Transverse colon (tissue), 4 donors: ENCODE results near the gene HPCAL1. TPM values are rescaled to one million over a fixed set of nuclear protein-coding genes. Genes with fewer than 3 reads are reported as not detected.

Source experiments
- DNase-seq: peaks from one replicate; pipeline ENCODE4 v3.0.0-alpha.2; 2019
- H3K27ac ChIP-seq, 4 donors: fragments of 200-600 bp; sonication (generic); 2 replicates each; pipeline ENCODE4 v1.5.1; 2016 to 2018; ENCODE audit warnings: inconsistent platforms in 4 of 4
- H3K27me3 ChIP-seq: fragments of 200-600 bp; sonication (generic); 2 replicates; pipeline ENCODE4 v1.5.1; 2017; ENCODE audit warnings: inconsistent platforms
- H3K36me3 ChIP-seq, 4 donors: fragments of 200-600 bp; sonication (generic); 2 replicates each; pipeline ENCODE4 v1.5.1; 2017 to 2019; ENCODE audit warnings: inconsistent platforms in 4 of 4
- H3K4me1 ChIP-seq, 4 donors: fragments of 200-600 bp; sonication (generic); 2 replicates each; pipeline ENCODE4 v1.5.1; 2017 to 2020; ENCODE audit warnings: inconsistent platforms in 4 of 4
- H3K4me3 ChIP-seq, 4 donors: fragments of 200-600 bp; sonication (generic); 1 replicate in 1 of 4; 2 replicates in 3 of 4; pipeline versions ENCODE4 v1.5.1 to v1.6.1; 2017 to 2019; ENCODE audit warnings: inconsistent platforms in 4 of 4
- H3K9me3 ChIP-seq, 2 donors: fragments of 200-600 bp; sonication (generic); 2 replicates each; pipeline ENCODE4 v1.5.1; 2017 to 2019; ENCODE audit warnings: inconsistent platforms in 2 of 2
- CTCF ChIP-seq, 5 experiments: fragments of 200-600 bp in 3 of 5; fragments of 450-650 bp in 2 of 5; sonication (generic) in 3 of 5; IDR thresholded peaks; 1 replicate in 2 of 5; 2 replicates in 3 of 5; pipeline ENCODE4 v1.5.1; 2016 to 2017; ENCODE audit warnings: antibody characterized with exemption in 5 of 5, inconsistent platforms in 3 of 5, mild to moderate bottlenecking in 2 of 5, moderate library complexity in 1 of 5
- EP300 ChIP-seq: sonication (generic); formaldehyde crosslinking; IDR thresholded peaks from one replicate; pipeline ENCODE4 v1.6.1; 2017; ENCODE audit warnings: antibody characterized with exemption, low read depth
- POLR2A ChIP-seq: fragments of 450-650 bp; IDR thresholded peaks from one replicate; pipeline ENCODE4 v1.6.1; 2016; ENCODE audit warnings: antibody characterized with exemption, mild to moderate bottlenecking, moderate library complexity
- POLR2AphosphoS5 ChIP-seq, 3 donors: sonication (generic); formaldehyde crosslinking; IDR thresholded peaks; one replicate each; pipeline ENCODE4 v1.6.1; 2016; ENCODE audit warnings: antibody characterized with exemption in 3 of 3
- WGBS, 2 donors: methylation state at CpG; one replicate each; pipeline ENCODE4 v1.1.5; 2018; ENCODE audit warnings: low coverage in 1 of 2; 5-methylcytosine and 5-hydroxymethylcytosine counted together
- in situ Hi-C, 4 donors: fragments of 200-750 bp; cut with MboI; loops; one replicate each; pipeline versions ENCODE4 v1.15.0 to v1.15.1; 2017; ENCODE audit warnings: low sequenced_read_pairs in 3 of 4, low pct_ligation_motif_present in 1 of 4, low pct_unique_long_range_greater_than_20kb in 1 of 4
- intact Hi-C: fragments of 100-400 bp; cut with DNase I; formaldehyde crosslinking; loops from one replicate; pipeline ENCODE4 v1.15.1; 2023; ENCODE audit warnings: low total_unique reads
- total RNA-seq, 4 donors: library from RNA; depleted of rRNA; stranded (reverse); fragments of >200 nt; gene quantifications; one replicate each; pipeline ENCODE4 v1.1.0, GENCODE V29; 2016

Gene HPCAL1
- total RNA-seq, 4 donors from 2014 or later = 88.9 to 221 (median 129) TPM

- intact Hi-C loops (no loop called here), in situ Hi-C loops (no loop called here)
- H3K27ac ChIP-seq = peak overlapping the region; percentile 45 to 50 (median 48)
- H3K4me1 ChIP-seq = peaks cover 9 to 30% (median 18%) of the 10 kb centered on the region in 4 donors
- no peaks in the 10 kb centered on the region for H3K36me3 ChIP-seq
- H3K27me3 ChIP-seq = no peaks in the 10 kb centered on the region
- WGBS, 2 donors = 55% methylated on average over 14 of the region's 14 CpGs; no CpG with 5 or more reads in 1 of the 2 donors
- TF ChIP-seq EP300 (no peak), POLR2AphosphoS5 (IDR thresholded peaks at IDR 0.05) (no peak), CTCF (IDR thresholded peaks at IDR 0.05) (no peak), POLR2A (no peak)
- H3K4me3 ChIP-seq = no peak overlapping the region
- no peaks in the 10 kb centered on the region for H3K9me3 ChIP-seq
- DNase-seq = peak; percentile 77
These were observed 95.8 kb downstream of the HPCAL1 start for GRCh38 chr2:10398496-10398895.

- Histone ChIP-seq H3K36me3 (no peaks in the 10 kb centered on the region), H3K27ac (peak overlapping the region in 3 of 4 donors; percentile 21 to 80 (median 68)), H3K9me3 (no peaks in the 10 kb centered on the region), H3K27me3 (no peaks in the 10 kb centered on the region), H3K4me1 (peaks cover 9 to 28% (median 17%) of the 10 kb centered on the region in 4 donors), H3K4me3 (no peak overlapping the region)
- WGBS, 2 donors = 79% methylated on average over 11 of the region's 16 CpGs; no CpG with 5 or more reads in 1 of the 2 donors
- no peak for DNase-seq
- no peak for TF ChIP-seq CTCF (IDR thresholded peaks at IDR 0.05)
- TF ChIP-seq POLR2AphosphoS5 (IDR thresholded peaks at IDR 0.05) = no peak
- TF ChIP-seq EP300 = no peak
- no peak for TF ChIP-seq POLR2A
- intact Hi-C loops (no loop called here), in situ Hi-C loops (no loop called here)
These were observed 96.7 kb downstream of the HPCAL1 start for GRCh38 chr2:10399358-10399757.

GRCh38 chr2:10400002-10400401, 97.3 kb downstream of the HPCAL1 start:
- peak overlapping the region; percentile 21 to 80 (median 60) for H3K27ac ChIP-seq
- no peak overlapping the region for H3K4me3 ChIP-seq
- no peak for TF ChIP-seq POLR2AphosphoS5 (IDR thresholded peaks at IDR 0.05)
- no peak for TF ChIP-seq EP300
- peaks cover 11 to 35% (median 17%) of the 10 kb centered on the region in 4 donors for H3K4me1 ChIP-seq
- H3K36me3 ChIP-seq = no peaks in the 10 kb centered on the region
- no peaks in the 10 kb centered on the region for H3K27me3 ChIP-seq
- no peaks in the 10 kb centered on the region for H3K9me3 ChIP-seq
- in situ Hi-C loops = loop anchor here in 2 of 4 donors (25.0 kb wide), 2 partner anchors 113 to 263 kb away; no protein-coding TSS in a partner anchor
- 91 to 96% methylated on average over 3 to 14 of the region's 14 CpGs for WGBS, 2 donors
- no peak for DNase-seq
- intact Hi-C loops = no loop called here

- WGBS, 2 donors = 75% methylated on average over 11 of the region's 11 CpGs; no CpG with 5 or more reads in 1 of the 2 donors
- H3K27ac ChIP-seq = peak overlapping the region; percentile 21 to 80 (median 60)
These were observed 97.9 kb downstream of the HPCAL1 start for GRCh38 chr2:10400568-10400977.

GRCh38 chr2:10400978-10401951, 98.6 kb downstream of the HPCAL1 start:
- DNase-seq = peak; percentile 51
- Histone ChIP-seq H3K27ac (peak overlapping the region; percentile 21 to 80 (median 60)), H3K36me3 (no peaks in the 10 kb centered on the region), H3K9me3 (no peaks in the 10 kb centered on the region), H3K4me3 (no peak overlapping the region), H3K4me1 (peaks cover 11 to 46% (median 22%) of the 10 kb centered on the region in 4 donors), H3K27me3 (no peaks in the 10 kb centered on the region)
- TF ChIP-seq EP300 (no peak), CTCF (IDR thresholded peaks at IDR 0.05) (no peak), POLR2A (no peak), POLR2AphosphoS5 (IDR thresholded peaks at IDR 0.05) (no peak)
- intact Hi-C loops (no loop called here), in situ Hi-C loops (loop anchor here in 2 of 4 donors (25.0 kb wide), 2 partner anchors 114 to 264 kb away; no protein-coding TSS in a partner anchor)
- WGBS, 2 donors = 50 to 75% methylated on average over 4 to 21 of the region's 21 CpGs

More at GRCh38 chr2:10400568-10400977, 97.9 kb downstream of the HPCAL1 start:
- Histone ChIP-seq H3K9me3 (no peaks in the 10 kb centered on the region), H3K4me1 (peaks cover 11 to 41% (median 19%) of the 10 kb centered on the region in 4 donors), H3K36me3 (no peaks in the 10 kb centered on the region), H3K27me3 (no peaks in the 10 kb centered on the region), H3K4me3 (no peak overlapping the region)
- intact Hi-C loops = no loop called here
- TF ChIP-seq EP300 (peak; percentile 22), POLR2A (no peak)
- DNase-seq = peak; percentile 33
- in situ Hi-C loops = loop anchor here in 2 of 4 donors (25.0 kb wide), 2 partner anchors 113 to 263 kb away; no protein-coding TSS in a partner anchor
